Activated T-helper 1 cell treated with anti-CD3 and anti-CD28 coated beads, Interleukin-12 subunit alpha, Interleukin-12 subunit beta, Interleukin-2, Interleukin-4 antibody, amounts not matched to agents 30 ng/mL and 10 ng/mL and 1 ng/mL, durations not matched to agents 14 hours and 24 hours and 36 hours (primary cell): ENCODE data around the gene GRM5. TPM values are rescaled to one million over a fixed set of nuclear protein-coding genes. Genes with fewer than 3 reads are reported as not detected.

Experiments
- DNase-seq: peaks from one replicate; pipeline ENCODE4 v3.0.0; 2021; ENCODE audit warnings: low spot score
- H3K27ac Mint-ChIP-seq: one replicate; pipeline ENCODE4 v1.8.0; 2021; ENCODE audit warnings: mild to moderate bottlenecking, mixed read lengths
- H3K27me3 Mint-ChIP-seq: one replicate; pipeline ENCODE4 v1.8.0; 2022; ENCODE audit warnings: mild to moderate bottlenecking, moderate library complexity, mixed read lengths; ENCODE audit not compliant: insufficient read depth
- H3K36me3 Mint-ChIP-seq: one replicate; pipeline ENCODE4 v1.8.0; 2021; ENCODE audit warnings: low read depth, mixed read lengths
- H3K4me1 Mint-ChIP-seq: one replicate; pipeline ENCODE4 v1.8.0; 2021; ENCODE audit warnings: low read depth, mixed read lengths
- H3K4me3 Mint-ChIP-seq: one replicate; pipeline ENCODE4 v1.8.0; 2021; ENCODE audit warnings: mild to moderate bottlenecking, moderate library complexity, mixed read lengths
- H3K9me3 Mint-ChIP-seq: one replicate; pipeline ENCODE4 v1.8.0; 2021; ENCODE audit warnings: mixed read lengths
- intact Hi-C: fragments of 100-400 bp; cut with micrococcal nuclease; formaldehyde crosslinking; loops from one replicate; pipeline ENCODE4 v1.15.1; 2024
- total RNA-seq: library from RNA; stranded (reverse); gene quantifications from 2 replicates; pipeline ENCODE4 v1.2.3, GENCODE V29; 2022

The GRM5 gene
- total RNA-seq, 1 donor from 2014 or later = not detected

DNA sequence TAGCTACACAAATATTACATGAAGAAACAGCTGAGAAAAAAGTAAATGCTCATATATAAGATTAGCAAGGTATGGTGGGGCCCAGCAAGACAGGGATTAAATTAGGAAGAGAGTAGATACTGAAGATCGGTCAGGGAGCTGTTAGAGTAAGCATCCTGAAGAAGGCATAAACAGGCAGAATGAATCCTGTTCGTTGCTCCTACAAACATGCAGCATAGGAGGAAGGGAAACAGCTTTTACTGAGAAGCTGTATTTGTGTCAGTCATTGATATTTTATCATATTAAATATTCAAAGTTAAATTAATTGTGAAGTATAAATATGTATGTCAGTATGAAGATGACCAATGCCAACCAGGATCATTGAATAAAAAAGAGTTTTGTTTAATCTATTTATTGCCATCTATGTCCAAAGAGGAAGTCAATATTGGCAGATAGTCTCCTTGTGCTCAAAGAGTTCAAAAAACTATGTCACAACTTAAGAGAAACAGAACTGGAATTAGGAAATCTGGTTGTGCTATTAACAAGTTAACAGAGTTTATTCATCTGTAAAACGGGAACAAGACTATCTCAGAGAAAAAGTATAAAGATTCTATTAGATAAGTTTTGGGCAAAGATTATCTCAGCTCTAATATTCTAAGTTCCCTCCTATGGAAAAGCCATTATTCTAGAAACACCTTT, 255.2 kb downstream of the GRM5 start:
- no peak for DNase-seq
- H3K9me3 Mint-ChIP-seq = no peaks in the 10 kb centered on the region
- no peaks in the 10 kb centered on the region for H3K36me3 Mint-ChIP-seq
- intact Hi-C loops = no loop called here
- H3K4me1 Mint-ChIP-seq = peaks cover 10% of the 10 kb centered on the region
- H3K4me3 Mint-ChIP-seq = no peak overlapping the region
- H3K27me3 Mint-ChIP-seq = peaks cover 7% of the 10 kb centered on the region
- H3K27ac Mint-ChIP-seq = no peak overlapping the region

DNA sequence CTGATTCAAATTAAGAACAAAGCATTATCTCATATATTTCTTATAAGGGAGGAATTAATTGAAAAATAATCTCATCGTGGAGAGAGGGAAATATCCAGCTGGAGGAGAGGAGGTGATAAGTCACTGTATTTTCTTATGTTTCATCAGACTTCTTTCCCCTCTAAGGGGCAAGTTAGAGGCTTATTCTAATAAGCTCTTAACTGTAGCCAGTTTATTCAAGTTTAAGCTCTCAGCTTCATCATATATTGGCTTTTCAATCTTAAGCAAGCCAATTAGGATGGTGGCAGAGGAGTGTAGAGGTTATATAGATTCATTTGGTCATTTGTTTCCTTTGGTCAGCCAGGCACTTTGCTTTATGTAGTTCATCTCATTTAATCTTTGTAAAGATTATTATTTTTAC, 256.7 kb downstream of the GRM5 start:
- Mint-ChIP-seq H3K27me3 (peaks cover 7% of the 10 kb centered on the region), H3K9me3 (no peaks in the 10 kb centered on the region), H3K4me1 (peaks cover 10% of the 10 kb centered on the region), H3K4me3 (no peak overlapping the region), H3K36me3 (no peaks in the 10 kb centered on the region), H3K27ac (no peak overlapping the region)
- no peak for DNase-seq
- intact Hi-C loops = no loop called here

DNA sequence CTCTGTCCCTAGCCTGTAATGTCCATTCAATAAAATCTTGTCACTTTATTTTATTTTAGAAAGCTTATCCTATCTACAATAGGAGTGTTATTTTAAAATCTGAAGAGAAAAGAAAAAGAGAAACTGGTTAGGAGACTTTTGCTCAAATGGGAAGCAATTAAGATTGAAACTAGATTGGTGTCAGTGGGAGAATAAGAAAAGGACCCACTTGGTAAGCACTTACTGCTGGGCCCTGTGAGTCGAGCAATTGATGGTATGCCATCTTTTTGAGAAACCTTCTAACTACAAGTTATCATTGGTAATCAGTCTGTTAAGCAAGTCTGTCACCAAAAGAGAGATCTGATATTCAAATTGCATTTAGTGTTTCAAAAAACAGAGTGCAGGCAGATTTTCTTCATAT, 258.4 kb downstream of the GRM5 start:
- Mint-ChIP-seq H3K9me3 (no peaks in the 10 kb centered on the region), H3K27ac (no peak overlapping the region), H3K27me3 (peaks cover 7% of the 10 kb centered on the region), H3K4me3 (no peak overlapping the region), H3K36me3 (no peaks in the 10 kb centered on the region), H3K4me1 (no peaks in the 10 kb centered on the region)
- DNase-seq = no peak
- intact Hi-C loops = no loop called here

DNA sequence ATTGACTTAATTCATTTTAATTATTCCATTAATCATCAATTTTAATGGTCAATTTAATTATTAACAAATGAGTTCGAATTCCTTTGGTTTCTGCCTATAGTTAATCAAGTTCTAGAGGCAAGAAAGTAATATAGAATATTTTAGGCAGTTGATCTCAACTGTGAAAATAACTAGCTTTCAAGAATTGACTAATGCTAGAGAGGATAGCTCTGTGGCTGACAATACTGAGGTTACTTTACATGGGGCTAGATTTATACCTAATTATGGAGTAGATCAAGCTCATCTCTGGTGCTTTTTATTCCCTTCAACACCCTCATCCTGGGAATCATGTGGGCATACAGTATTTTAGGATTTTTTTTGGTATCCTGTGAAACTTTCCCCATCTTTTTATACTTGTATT, 259.4 kb downstream of the GRM5 start:
- DNase-seq = no peak
- no peaks in the 10 kb centered on the region for H3K4me1 Mint-ChIP-seq
- H3K9me3 Mint-ChIP-seq = no peaks in the 10 kb centered on the region
- intact Hi-C loops = no loop called here
- H3K27ac Mint-ChIP-seq = no peak overlapping the region
- peaks cover 5% of the 10 kb centered on the region for H3K27me3 Mint-ChIP-seq
- H3K4me3 Mint-ChIP-seq = no peak overlapping the region
- no peaks in the 10 kb centered on the region for H3K36me3 Mint-ChIP-seq

DNA sequence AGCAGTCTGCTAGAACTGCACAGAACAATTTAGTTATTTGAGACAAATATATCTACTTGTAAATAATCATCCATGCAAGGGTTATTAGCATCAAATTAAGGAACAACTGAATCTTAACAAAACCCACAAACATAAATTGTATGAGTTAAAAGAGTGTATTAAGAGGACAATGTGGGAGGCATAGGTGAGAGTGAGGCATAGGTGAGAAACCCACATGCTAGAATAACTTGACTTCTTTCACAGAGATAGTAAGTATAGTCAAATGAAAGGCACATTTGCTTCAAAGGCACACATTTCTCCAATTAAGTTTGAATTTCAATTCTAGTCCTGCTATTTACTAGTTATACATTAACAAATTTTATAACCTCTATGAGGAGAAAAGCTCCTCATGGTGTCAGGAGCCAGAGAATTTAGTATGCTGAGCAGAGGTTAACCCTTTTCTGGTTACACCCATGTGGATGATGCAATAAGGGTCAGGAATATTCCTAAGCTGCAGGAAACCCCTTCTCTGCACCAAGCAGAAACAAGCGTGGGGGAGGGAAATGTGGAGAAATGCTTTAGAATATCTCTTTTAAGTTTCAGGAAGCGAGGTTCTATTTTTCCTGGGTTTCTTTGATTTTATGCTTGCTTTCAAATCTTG, 264.2 kb downstream of the GRM5 start:
- H3K36me3 Mint-ChIP-seq = no peaks in the 10 kb centered on the region
- H3K9me3 Mint-ChIP-seq = no peaks in the 10 kb centered on the region
- no peak overlapping the region for H3K27ac Mint-ChIP-seq
- no peaks in the 10 kb centered on the region for H3K4me1 Mint-ChIP-seq
- DNase-seq = no peak
- no peak overlapping the region for H3K4me3 Mint-ChIP-seq
- H3K27me3 Mint-ChIP-seq = no peaks in the 10 kb centered on the region
- intact Hi-C loops = no loop called here

DNA sequence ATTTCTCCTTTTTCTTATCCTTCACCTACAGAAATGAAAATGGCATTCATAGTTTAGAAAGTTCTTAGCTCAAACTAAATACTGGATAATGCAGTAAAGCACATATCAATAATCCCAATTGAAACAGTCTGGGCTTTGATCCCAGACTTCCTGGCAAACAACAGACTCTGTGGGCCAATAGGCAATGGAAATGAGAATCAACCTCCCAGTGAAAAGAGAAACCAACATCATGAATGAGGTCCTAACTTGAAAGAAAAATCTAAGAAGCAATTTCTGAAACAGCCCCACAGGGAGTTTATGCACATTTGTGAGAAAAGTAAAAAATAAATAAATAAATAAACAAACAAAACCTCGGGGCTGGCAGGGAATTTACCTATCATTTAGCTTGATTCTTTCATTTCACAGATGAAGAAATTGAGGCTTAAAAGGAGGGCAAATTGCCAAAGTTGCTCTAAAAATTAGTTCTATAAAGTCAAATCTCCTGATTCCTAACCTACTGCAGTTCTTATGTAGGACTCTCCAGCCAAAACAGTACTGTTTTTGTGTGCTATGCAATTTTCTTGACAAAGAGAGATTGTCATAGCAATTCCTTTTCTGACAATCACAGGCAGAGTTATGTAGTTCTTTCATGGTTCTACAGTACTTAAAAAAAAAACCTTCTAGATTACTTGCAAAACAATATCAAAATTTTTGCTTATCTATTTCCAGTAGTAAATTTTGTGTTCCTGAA, 265.8 kb downstream of the GRM5 start:
- H3K36me3 Mint-ChIP-seq = no peaks in the 10 kb centered on the region
- H3K4me1 Mint-ChIP-seq = no peaks in the 10 kb centered on the region
- H3K9me3 Mint-ChIP-seq = no peaks in the 10 kb centered on the region
- no peak for DNase-seq
- intact Hi-C loops = no loop called here
- H3K27me3 Mint-ChIP-seq = no peaks in the 10 kb centered on the region
- H3K4me3 Mint-ChIP-seq = no peak overlapping the region
- H3K27ac Mint-ChIP-seq = no peak overlapping the region

DNA sequence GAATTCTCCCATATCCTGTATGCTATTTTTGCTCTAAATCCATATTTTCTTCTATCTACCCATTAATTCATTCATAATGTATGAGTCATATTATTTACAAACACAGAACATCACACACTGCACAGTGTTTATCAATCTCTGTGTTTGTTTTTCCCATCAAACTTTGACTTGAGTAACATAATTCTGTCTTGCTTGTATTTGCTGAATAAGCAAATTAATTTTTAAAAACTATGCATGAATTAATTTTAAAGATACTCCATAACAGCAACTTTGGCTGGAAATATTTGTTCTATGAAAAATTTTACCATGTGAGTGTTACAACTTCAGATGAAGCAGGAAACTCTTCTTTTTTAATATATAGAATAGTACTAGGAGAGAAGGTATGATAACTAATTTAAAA, 275.6 kb downstream of the GRM5 start:
- DNase-seq = no peak
- intact Hi-C loops = no loop called here
- H3K4me1 Mint-ChIP-seq = no peaks in the 10 kb centered on the region

DNA sequence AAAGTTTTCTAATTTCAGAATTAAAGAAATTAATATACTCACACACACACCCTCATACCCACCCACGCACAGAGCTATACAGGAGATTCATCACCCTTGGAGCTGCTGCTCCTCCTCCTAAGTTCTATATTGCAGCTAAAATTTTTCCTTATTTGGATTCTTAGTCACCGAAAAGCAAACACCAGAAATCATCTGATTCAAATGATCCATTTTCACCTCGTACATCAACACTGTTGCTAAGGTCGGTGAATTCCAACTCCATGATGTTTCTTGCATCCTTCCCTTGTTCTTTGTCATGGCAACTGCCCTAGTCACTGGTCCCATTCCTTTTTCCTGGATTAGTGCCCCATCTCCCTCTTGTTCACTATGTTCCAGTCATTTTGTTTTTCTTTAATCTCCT, 286.2 kb downstream of the GRM5 start:
- Mint-ChIP-seq H3K9me3 (peaks cover 6% of the 10 kb centered on the region), H3K4me1 (no peaks in the 10 kb centered on the region), H3K27me3 (peaks cover 2% of the 10 kb centered on the region), H3K36me3 (no peaks in the 10 kb centered on the region), H3K4me3 (no peak overlapping the region), H3K27ac (no peak overlapping the region)
- intact Hi-C loops = no loop called here
- DNase-seq = no peak

More for the DNA sequence above, 275.6 kb downstream of the GRM5 start:
- Mint-ChIP-seq H3K4me3 (no peak overlapping the region), H3K27ac (no peak overlapping the region), H3K27me3 (peaks cover 1% of the 10 kb centered on the region), H3K9me3 (no peaks in the 10 kb centered on the region), H3K36me3 (no peaks in the 10 kb centered on the region)

DNA sequence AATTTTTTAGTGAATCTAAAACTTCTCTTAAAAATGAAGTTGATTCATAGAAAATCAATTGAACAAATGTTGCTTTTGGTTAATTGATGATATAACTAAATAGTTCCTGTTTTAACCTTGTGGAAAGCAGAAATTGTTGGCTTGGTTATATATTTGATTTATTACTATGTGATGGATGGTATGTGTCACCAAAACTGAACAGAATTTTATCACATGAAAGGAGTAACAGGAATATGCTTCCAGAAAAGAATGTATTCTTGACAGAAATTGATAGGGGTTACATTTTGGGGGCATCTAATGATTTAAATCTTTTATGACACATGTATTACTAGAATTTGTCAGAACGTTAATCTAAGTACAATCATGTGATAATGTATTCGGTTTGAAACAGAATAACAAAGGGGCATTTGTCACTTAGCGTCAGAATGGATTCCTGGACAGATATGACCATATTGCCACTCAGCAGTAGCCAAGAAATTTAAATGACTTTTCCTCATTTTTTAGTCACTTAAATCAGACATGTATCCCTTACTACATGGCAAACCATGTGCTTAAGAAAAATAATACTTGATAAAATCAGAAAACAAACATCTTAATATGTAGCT, 295.2 kb downstream of the GRM5 start:
- Mint-ChIP-seq H3K36me3 (no peaks in the 10 kb centered on the region), H3K27ac (no peak overlapping the region), H3K4me3 (no peak overlapping the region), H3K4me1 (no peaks in the 10 kb centered on the region), H3K27me3 (no peaks in the 10 kb centered on the region), H3K9me3 (no peaks in the 10 kb centered on the region)
- intact Hi-C loops = no loop called here
- no peak for DNase-seq

DNA sequence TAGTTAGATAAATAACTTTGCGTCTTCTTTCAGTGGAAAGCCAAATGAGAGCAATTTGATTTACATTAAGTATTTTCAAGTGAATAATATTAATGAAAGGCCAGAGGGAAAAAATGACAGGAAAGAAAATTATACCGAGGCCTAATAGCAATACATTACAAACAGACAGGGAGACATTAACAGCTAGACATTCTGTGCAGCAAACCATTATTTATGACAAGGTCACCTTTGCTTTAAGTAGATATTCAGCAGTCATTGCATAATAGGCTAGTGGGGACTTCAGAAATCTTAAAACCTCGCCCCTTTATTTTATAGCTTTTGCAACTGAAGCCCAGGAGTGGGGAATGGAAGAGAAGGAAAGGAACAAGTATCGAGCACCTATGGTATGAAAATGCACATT, 321.6 kb downstream of the GRM5 start:
- H3K27ac Mint-ChIP-seq = no peak overlapping the region
- H3K36me3 Mint-ChIP-seq = no peaks in the 10 kb centered on the region
- intact Hi-C loops = no loop called here
- no peaks in the 10 kb centered on the region for H3K4me1 Mint-ChIP-seq
- no peaks in the 10 kb centered on the region for H3K27me3 Mint-ChIP-seq
- no peak for DNase-seq
- peaks cover 6% of the 10 kb centered on the region for H3K9me3 Mint-ChIP-seq
- H3K4me3 Mint-ChIP-seq = no peak overlapping the region

DNA sequence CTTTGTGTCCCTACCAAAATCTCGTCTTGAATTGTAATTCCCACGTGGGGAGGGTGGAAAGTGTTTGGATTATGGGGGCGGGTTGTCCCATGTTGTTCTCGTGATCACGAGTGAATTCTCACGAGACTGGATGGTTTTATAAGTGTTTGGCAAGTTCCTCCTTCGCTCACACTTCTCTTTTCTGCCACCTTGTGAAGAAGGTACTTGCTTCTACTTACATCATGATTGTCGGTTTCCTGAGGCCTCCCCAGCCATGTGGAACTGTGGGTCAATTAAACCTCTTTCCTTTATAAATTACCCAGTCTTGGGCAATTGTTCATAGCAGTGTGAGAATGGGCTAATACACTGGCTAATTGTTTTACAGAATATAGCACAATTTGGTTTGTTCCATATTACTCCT, 326.3 kb downstream of the GRM5 start:
- no peak overlapping the region for H3K27ac Mint-ChIP-seq

DNA sequence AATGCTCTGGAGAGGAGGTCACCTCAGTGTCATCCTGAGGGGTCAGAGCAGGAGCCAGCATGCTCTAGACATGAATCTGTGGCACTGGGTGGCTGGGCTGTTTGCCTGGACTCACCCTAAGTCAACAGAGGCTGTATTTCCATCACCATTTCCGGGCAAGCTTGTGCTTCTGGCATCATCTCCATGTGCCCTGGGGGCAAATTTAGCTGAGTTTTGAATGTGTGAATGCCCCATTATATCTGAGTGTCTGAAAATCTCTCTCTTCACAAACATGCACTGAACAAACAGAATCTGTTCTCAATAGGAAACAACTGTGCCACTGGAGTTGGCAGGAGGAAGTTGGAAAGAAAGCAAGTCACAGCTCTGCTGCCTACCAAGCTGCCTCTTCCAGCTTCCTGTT, 356.2 kb downstream of the GRM5 start:
- Mint-ChIP-seq H3K27ac (no peak overlapping the region), H3K4me1 (no peaks in the 10 kb centered on the region), H3K27me3 (no peaks in the 10 kb centered on the region), H3K36me3 (no peaks in the 10 kb centered on the region), H3K4me3 (no peak overlapping the region), H3K9me3 (no peaks in the 10 kb centered on the region)
- DNase-seq = no peak
- intact Hi-C loops = no loop called here

More for the DNA sequence above, 326.3 kb downstream of the GRM5 start:
- Mint-ChIP-seq H3K27me3 (no peaks in the 10 kb centered on the region), H3K36me3 (no peaks in the 10 kb centered on the region), H3K4me1 (no peaks in the 10 kb centered on the region), H3K9me3 (no peaks in the 10 kb centered on the region), H3K4me3 (no peak overlapping the region)
- intact Hi-C loops = no loop called here
- DNase-seq = no peak

DNA sequence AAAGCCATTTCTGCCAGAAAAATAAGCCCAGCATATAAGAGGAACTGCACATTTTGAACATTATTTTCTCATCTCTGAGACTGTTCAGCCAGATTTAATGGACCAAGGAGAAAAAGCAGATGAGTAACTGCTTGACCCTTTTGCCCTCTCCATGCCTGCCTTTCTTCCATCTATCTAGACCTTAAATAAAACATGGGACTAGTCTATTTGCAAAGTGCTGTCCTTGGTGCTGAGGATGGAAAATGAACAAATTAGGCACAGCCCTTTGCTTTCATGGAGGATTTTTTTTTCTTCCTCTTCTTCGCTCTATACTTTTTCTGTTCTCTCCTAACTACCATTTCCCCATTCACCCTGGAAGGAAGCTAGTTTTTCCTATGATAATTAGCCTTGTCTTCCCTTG, 361.3 kb downstream of the GRM5 start:
- Mint-ChIP-seq H3K9me3 (no peaks in the 10 kb centered on the region), H3K36me3 (no peaks in the 10 kb centered on the region), H3K4me1 (no peaks in the 10 kb centered on the region), H3K27me3 (no peaks in the 10 kb centered on the region), H3K4me3 (no peak overlapping the region), H3K27ac (no peak overlapping the region)
- no peak for DNase-seq
- intact Hi-C loops = no loop called here
